SK-N-MC (cell line): ENCODE data around the gene MOB1B.

Source experiments
- EZH2 ChIP-seq: fragments of 200-600 bp; sonication (generic); IDR thresholded peaks from one replicate; pipeline ENCODE4 v1.6.1; 2017; ENCODE audit warnings: antibody characterized with exemption
- POLR2AphosphoS5 ChIP-seq: IDR thresholded peaks from 2 replicates; pipeline ENCODE4 v1.6.1; 2012; ENCODE audit warnings: mild to moderate bottlenecking, low read depth, low read length, borderline replicate concordance

DNA sequence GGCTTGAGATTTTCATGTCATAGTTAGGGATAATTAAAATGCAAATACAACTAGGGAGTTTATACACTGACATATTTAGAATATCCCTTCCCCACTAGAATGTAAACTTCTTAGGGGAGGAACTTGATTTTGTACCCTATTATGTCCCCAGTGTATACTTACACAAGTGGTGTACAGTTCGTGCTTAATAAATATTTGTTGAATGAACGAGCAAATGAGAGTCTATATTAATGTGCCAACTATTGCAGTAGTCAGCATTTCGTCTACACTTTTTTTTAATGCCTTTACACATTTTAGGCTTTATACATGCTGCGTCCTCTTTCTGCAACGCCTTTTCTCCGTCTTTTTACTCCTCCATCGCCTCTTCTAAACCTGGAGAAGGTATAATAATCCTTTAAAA is 8.4 kb upstream of the MOB1B start:
- TF ChIP-seq EZH2 (no peak), POLR2AphosphoS5 (no peak)
